Measurements from ENCODE around the gene ELL2. TPM values are rescaled to one million over a fixed set of nuclear protein-coding genes. Genes with fewer than 3 reads are reported as not detected.

ELL2 gene
- total RNA-seq, 1 donor from 2014 or later, result 76.3 TPM

DNA sequence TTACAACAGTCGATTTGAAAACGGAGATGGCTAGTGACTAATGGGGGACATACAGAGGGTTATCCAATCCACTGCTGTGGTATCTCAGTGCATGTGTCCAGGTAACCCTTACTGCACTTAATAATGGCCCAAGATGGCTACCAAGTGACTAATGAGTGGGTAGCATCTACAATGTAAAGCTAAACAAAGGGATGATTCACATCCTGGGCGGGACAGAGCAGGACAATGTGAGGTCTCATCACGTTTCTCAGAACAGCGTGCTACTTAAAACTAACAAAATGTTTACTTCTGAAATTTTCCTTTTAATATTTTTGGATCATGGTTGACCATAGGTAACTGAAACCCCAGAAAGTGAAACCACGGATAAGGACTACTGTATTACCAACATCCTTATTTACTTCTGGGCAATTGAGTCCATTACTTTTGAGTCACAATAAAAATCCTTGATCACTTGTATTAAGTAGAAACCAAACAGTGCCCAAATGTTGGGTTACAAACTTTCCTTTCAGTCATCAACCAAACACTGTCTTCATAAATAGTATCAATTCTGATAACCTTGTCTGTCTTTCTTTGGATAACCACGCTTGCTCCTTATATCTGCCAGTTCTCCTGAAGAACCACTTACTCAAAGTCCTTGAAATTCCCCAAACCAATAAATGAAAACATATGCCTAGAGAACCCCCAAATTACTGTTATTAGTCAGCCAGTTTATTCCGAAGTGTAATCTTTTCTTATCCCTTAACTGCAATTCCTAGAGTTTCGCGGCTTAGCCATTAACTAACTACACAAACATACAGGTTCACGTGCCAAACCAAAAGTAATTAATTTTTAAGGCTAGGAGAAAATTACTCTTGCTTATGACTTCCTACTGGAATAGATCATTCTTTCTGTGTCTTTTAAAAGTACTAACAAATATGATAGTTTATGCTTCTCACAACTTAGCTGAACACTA lies 59.7 kb downstream of the ELL2 start:
- no peaks in the 10 kb centered on the region for H3K27me3 ChIP-seq (ENCODE audit: control insufficient read depth, insufficient read depth, low read length)
- no peak overlapping the region for H3K4me3 ChIP-seq (ENCODE audit: low read depth, low read length)
- TF ChIP-seq CTCF (IDR thresholded peaks at IDR 0.05; ENCODE audit: insufficient read depth, low read length, severe bottlenecking), result no peak
- peaks cover 20% of the 10 kb centered on the region for H3K36me3 ChIP-seq (ENCODE audit: control insufficient read depth, insufficient read depth, low read length)
- FAIRE-seq, result peak; percentile 52
- peak; percentile 96 for DNase-seq (ENCODE audit: low read depth)

DNA sequence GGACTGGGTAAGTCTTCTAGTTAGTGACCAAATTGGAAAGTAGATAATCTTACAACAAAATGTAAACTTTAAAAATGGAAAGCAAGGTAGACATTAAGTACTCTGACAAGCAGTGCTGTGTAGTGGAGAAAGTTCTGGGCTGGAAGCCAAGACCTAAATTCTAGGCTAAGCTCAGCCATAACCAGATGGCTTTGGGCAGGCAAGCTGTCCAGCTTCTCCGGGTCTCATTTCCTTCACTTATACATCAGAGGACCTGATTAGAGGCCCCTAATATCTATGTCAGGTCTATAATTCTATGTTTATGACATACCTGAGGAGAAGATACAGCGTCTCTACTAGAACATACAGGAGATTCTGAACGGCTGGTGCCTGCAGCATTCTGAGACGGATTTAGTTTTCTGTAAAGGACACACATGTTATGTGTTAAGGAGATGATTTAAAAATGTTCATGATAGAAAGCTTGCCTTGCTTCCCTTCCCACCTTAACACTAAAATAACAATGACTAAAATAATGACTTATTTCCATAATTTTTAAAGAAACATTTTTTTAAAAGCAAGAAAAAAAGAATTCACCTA lies 61.2 kb downstream of the ELL2 start:
- H3K36me3 ChIP-seq (ENCODE audit: control insufficient read depth, insufficient read depth, low read length), result peaks cover 24% of the 10 kb centered on the region
- no peak for DNase-seq (ENCODE audit: low read depth)
- no peak overlapping the region for H3K4me3 ChIP-seq (ENCODE audit: low read depth, low read length)
- FAIRE-seq, result no peak
- TF ChIP-seq CTCF (IDR thresholded peaks at IDR 0.05; ENCODE audit: insufficient read depth, low read length, severe bottlenecking), result no peak
- no peaks in the 10 kb centered on the region for H3K27me3 ChIP-seq (ENCODE audit: control insufficient read depth, insufficient read depth, low read length)

- FAIRE-seq (no peak), DNase-seq (ENCODE audit: low read depth) (no peak)
- Histone ChIP-seq H3K36me3 (ENCODE audit: control insufficient read depth, insufficient read depth, low read length) (peaks cover 27% of the 10 kb centered on the region), H3K4me3 (ENCODE audit: low read depth, low read length) (no peak overlapping the region), H3K27me3 (ENCODE audit: control insufficient read depth, insufficient read depth, low read length) (no peaks in the 10 kb centered on the region)
- TF ChIP-seq CTCF (IDR thresholded peaks at IDR 0.05; ENCODE audit: insufficient read depth, low read length, severe bottlenecking), result no peak
Observed at GRCh38 chr5:95899829-95900228, 61.8 kb downstream of the ELL2 start.

- Histone ChIP-seq H3K27me3 (ENCODE audit: control insufficient read depth, insufficient read depth, low read length) (no peaks in the 10 kb centered on the region), H3K36me3 (ENCODE audit: control insufficient read depth, insufficient read depth, low read length) (peaks cover 31% of the 10 kb centered on the region), H3K4me3 (ENCODE audit: low read depth, low read length) (no peak overlapping the region)
- TF ChIP-seq CTCF (IDR thresholded peaks at IDR 0.05; ENCODE audit: insufficient read depth, low read length, severe bottlenecking), result no peak
- DNase-seq (ENCODE audit: low read depth), result no peak
- FAIRE-seq, result no peak
Observed at GRCh38 chr5:95899006-95899405, 62.6 kb downstream of the ELL2 start.

DNA sequence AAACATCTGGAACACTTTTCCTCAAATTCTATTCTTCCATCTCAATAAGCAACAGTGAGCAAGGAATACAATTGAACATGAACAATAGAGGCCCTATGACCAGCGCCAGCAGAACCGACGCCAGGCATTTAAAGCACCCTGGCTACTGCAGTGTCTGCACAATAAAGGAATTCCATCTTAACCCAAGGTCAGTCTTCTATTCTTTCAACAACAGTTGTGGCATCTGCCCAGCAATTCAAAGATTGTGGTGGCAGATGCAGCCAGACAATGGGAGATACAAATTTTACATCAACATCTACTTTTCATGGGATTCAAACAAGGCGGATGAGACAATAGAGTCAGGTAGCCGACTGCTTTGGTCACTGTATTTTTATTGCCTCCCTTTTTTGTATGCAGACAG lies 65.9 kb downstream of the ELL2 start:
- TF ChIP-seq CTCF (IDR thresholded peaks at IDR 0.05; ENCODE audit: insufficient read depth, low read length, severe bottlenecking), result no peak
- Histone ChIP-seq H3K36me3 (ENCODE audit: control insufficient read depth, insufficient read depth, low read length) (peaks cover 40% of the 10 kb centered on the region), H3K27me3 (ENCODE audit: control insufficient read depth, insufficient read depth, low read length) (no peaks in the 10 kb centered on the region), H3K4me3 (ENCODE audit: low read depth, low read length) (no peak overlapping the region)
- no peak for DNase-seq (ENCODE audit: low read depth)
- FAIRE-seq, result no peak
